HG03159 (cell line): ENCODE results near the gene MPP2.
"Not testable (repeated sequence)": the region's sequence is repeated elsewhere in the genome, so short reads cannot be mapped to it uniquely, and the experiment has no call there.

Experiments used
- ATAC-seq: cut with Tn5 transposase; IDR thresholded peaks from one replicate; pipeline ENCODE4 v1.9.1; 2021; ENCODE audit warnings: mild to moderate bottlenecking, moderate library complexity; ENCODE audit not compliant: unreplicated experiment

The MPP2 gene

DNA sequence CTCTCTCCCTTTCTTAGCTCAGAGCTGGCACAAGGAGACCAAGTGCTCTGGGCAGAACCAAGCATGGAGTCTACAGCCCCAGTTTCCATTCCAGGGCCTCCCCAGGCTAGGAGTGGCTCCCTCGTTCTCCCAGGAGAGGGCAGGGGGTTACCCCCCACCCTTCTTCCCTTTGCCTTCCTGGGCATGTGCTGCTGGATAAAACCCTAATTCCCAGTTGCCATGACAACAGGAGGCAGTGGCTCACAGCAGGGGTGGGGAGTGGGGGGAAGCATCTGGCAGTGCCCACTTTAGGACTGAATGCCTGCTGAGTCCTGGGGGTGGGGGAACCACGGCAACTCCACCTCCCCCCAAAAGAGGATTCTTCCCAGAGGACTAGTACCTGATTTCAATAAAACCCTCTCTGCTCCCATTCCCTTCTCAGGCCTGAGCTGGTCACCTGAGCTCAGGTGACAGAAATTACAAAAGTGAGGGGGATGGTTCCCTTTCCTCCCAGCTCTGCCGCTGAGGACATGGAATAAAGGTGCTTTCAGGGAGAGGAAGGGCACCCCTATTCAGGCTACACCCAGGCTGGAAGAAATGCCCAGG, 1.8 kb downstream of the MPP2 start:
- ATAC-seq, result no peak

DNA sequence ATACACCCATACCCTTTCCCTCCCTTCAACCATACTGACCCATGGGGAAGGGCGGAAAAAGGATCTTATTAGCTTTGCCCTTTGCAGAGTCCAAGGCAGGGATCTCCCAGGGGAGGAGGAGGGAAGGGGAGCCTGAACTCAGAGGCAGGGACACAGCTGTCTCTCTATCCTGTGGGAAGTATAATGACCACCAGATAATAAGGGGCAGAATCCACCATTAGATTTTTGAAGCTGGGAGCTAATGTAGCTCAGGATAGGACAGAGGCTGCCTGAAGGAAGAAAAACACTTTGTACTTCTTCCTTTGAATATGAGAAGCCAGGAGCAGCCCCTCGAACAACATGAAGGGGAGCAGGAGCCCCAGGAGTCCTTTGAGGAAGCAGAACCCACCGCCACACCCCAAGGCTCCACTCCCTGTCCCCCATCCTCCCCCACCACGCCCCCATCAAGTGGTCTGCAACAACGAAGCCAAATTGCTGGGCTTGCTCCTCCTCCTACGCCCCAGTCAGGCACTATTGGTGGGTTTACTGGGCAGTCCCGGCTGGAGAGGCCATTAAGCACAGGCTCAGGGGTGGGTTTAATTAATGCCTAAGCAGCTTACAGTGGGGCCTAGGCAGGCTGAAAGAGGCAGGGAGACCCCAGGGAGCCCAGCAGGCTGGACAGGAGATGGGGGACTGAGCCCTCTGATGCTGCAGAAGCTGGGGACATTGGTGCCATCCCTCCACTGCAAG, 5.3 kb downstream of the MPP2 start:
- ATAC-seq, result no peak

DNA sequence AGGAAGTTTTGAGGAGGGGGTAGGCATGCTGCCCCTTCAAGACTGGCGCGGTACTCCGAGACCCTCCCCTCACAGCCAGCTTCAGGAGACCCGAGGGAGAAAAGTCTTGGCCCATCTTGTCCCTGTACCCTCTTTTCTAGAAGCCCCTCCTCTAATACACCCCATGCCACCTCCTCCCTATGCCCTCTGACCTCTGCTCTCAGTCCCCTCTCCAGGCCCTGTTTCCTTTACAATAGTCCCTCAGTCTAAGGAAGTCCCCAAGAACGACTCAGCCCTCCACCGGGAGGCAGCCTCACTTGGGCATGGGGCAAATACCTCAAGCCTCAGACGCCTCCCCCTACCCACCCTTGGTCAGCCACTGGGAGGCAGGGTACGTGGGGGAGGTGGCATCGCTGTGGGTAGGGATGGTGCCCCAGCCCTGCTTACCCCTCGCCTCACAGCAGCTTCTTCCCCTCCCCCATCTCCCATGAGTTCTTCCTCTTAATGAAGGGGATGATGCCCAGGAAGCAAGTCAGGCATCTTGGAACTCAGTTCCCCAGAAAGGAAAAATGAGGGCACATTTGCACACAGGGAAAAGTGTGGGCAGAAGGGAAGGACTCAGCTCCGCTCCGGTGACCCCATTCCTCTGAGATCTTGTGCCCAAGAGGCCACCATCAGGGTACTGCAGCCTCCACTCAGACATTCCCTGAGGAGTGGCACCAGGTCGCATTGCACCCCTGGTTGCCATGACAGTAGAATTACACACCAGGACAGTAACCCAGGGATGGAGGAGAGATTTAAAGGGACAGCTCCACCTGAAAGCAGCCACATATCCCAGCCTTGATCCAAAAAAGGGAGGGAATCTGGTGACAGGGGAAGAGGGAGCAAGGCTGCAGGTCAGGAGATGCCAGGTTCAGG, 6.2 kb downstream of the MPP2 start:
- ATAC-seq, result no peak

DNA sequence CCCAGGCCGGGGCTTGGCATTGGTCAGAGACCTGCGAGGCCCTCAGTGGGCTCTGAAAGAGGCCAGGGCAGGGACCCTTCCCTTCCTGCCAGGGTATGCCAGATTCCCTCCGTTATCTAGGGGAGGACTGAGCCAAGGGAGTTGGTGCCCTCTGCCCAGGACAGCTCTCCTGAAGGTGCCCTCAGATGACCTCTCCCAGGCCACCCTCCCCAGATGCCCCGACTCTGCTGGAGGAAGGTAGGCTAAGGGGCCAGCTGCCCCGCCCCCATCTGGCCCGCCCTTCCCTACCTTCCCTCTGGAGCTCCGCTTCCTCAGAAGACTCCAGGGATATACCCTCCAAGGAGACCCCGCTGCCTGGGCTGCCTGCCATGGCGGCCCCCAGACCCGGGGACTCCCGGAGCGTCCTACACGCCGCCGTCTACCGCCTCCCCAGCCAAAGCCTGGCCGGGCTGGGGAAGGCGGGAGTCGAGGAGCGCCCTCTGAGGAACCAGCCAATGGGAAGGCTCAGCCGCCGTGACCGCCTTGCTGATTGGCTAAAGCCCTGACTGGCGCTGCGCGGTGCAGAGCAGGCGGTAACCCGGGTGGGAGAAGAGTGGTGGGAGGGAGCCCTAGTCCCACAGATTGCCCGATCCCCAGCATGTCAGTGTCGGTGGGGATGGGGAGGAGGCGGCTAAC, 7.0 kb downstream of the MPP2 start:
- ATAC-seq, result no peak

GRCh38 chr17:43898446-43898845, 8.9 kb downstream of the MPP2 start:
- ATAC-seq, result no peak

GRCh38 chr17:43897831-43898230, 9.5 kb downstream of the MPP2 start:
- no peak for ATAC-seq

DNA sequence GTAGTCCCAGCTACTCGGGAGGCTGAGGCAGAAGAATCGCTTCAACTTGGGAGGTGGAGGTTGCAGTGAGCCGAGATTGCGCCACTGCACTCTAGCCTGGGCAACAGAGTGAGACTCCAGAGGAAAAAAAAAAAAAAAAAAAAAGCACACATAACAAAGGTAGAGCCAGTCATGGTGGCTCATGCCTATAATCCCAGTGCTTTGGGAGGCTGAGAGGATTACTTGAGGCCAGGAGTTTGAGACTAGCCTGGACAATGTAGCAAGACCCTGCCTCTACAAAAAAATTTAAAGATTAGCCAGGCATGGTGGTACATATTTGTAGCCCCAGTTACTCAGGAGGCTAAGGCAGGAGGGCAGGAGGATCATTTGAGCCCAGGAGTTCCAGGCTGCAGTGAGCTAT, 12.8 kb downstream of the MPP2 start:
- not testable (repeated sequence) for ATAC-seq

GRCh38 chr17:43892647-43892952, 14.7 kb downstream of the MPP2 start:
- no peak for ATAC-seq

DNA sequence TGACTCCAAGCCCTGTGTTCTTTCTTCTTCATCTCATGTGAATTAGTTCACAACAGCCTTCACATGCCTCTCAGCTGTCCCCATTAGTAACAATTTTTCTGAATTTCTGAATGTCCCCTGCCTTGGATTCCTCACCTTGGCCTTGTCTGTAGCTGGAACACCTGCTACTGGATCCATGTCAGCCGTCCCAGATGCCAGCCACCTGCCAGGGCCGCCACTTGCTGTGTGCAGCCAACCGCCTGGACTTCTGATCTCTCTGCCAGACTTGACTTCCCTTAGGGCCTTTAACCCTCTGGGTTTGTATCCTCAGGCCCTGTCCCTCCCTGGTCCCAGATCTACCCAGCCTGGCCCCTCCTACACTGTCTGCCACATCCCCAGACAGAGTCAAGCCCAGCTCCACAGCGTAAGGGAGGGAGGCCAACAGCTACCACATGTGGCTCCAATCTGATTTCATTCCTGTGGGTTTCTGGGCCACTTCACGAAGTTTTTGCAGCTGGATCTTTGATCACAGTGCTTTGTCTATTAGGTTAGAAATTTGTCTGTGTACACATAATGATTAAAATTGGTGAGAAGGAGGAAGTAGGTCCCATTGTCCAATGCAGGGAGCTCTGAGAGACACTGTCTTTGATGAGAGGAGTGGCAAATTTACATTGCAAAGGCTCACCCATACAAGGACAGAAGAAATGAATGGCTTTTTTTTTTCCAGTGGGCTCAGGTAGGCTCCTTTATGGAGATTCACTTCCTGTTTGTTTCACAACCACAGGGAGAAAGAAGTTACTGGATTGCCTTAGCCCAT, 15.3 kb downstream of the MPP2 start:
- no peak for ATAC-seq

DNA sequence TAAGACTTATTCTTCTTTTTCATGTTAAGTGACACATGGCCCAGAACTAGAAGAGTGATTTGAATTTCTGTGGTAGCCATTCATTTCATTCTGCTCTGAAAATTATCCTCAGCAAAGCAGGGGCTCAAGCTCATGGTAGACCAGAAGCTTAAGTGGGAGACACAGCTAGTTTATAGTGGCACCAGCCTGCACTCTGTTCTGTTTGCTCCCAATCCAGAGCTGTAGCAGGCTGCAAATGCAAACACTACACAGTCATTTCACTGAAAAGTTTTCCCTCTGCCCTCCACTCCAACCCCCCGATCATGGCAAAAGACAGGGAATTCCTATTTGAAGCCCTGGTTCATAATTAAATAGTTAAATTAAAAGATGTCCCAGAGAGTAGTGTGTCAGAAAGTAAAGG, 17.1 kb downstream of the MPP2 start:
- ATAC-seq, result no peak

- no peak for ATAC-seq
Measured at GRCh38 chr17:43888548-43888947, 18.8 kb downstream of the MPP2 start.

GRCh38 chr17:43882761-43883415, 24.4 kb downstream of the MPP2 start:
- no peak for ATAC-seq

- no peak for ATAC-seq
Measured at GRCh38 chr17:43881758-43882505, 25.4 kb downstream of the MPP2 start.

DNA sequence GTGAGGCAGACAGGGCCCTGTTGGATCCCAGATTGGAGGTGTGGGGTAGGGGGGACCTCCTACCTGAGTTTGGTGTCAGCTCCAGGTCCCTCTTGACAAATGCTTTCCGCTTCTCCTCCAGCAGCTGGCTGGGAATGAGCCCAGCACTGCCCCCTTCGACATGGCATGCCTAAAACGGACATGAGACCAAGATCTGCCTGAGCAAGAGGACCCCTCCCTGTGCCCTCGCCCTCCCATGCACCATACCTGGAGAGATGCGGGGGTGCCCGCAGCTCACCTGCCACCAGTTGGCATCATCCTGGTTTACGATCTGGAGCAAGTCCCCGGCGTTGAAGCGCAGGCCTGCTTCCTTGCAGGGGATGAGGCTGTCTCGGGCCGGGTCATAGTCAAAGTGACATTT, 26.2 kb downstream of the MPP2 start:
- ATAC-seq, result no peak

DNA sequence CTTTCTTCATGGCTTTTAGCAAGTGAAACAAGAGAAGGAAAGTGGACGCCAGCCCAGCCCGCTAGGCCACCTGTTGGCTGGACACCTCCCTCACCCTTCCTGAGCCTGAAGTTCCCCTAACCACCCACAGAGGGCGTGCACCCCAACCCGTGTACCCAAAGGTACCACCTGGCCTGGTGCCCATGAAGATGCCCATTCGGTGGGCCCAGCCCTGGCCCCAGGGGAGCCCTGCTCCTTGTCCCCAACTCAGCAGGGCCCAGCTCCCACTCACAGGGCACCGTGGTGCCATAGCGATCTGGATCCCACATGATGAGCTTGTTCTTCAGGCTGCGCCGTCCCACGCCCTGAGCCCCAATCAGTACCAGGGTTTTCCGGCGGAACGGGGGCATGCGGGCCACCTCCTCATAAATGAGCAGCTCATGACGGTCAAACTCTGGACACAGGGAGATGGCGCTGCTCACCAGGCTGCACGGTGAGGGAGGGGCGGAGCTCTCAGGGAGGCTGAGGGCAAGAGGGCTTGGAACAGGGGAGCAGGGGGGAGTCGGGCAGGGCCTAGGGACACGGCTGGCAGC, 26.8 kb downstream of the MPP2 start:
- ATAC-seq, result no peak

- no peak for ATAC-seq
Measured at GRCh38 chr17:43879723-43880419, 27.5 kb downstream of the MPP2 start.

- no peak for ATAC-seq
Measured at GRCh38 chr17:43878260-43879175, 28.8 kb downstream of the MPP2 start.
